Central memory CD8-positive, alpha-beta T cell (primary cell): ENCODE data around the gene HHATL.

Source experiments
- ATAC-seq: fragments of 150-1000 bp; cut with Tn5 transposase; replicated peaks from 2 replicates; pipeline ENCODE4 v1.10.0; 2022; ENCODE audit warnings: mild to moderate bottlenecking, moderate FRiP score, moderate number of reproducible peaks; ENCODE audit not compliant: poor library complexity, severe bottlenecking; ENCODE audit errors: extremely low read depth
- DNase-seq, 2 donors: peaks; one replicate each; pipeline ENCODE4 v3.0.0; 2021; ENCODE audit warnings: low spot score in 2 of 2
- H3K27ac Mint-ChIP-seq: one replicate; pipeline ENCODE4 v1.8.0; 2022; ENCODE audit warnings: low read depth, mild to moderate bottlenecking, moderate library complexity, mixed read lengths
- H3K27me3 Mint-ChIP-seq: one replicate; pipeline ENCODE4 v1.8.0; 2022; ENCODE audit warnings: mixed read lengths
- H3K36me3 Mint-ChIP-seq: one replicate; pipeline ENCODE4 v1.8.0; 2022; ENCODE audit warnings: mild to moderate bottlenecking, moderate library complexity, mixed read lengths; ENCODE audit not compliant: insufficient read depth
- H3K4me1 Mint-ChIP-seq: one replicate; pipeline ENCODE4 v1.8.0; 2022; ENCODE audit warnings: mixed read lengths
- H3K4me3 Mint-ChIP-seq: one replicate; pipeline ENCODE4 v1.8.0; 2022; ENCODE audit warnings: mild to moderate bottlenecking, moderate library complexity, mixed read lengths
- H3K9me3 Mint-ChIP-seq: one replicate; pipeline ENCODE4 v1.8.0; 2022; ENCODE audit warnings: mixed read lengths

The HHATL gene, protein sequence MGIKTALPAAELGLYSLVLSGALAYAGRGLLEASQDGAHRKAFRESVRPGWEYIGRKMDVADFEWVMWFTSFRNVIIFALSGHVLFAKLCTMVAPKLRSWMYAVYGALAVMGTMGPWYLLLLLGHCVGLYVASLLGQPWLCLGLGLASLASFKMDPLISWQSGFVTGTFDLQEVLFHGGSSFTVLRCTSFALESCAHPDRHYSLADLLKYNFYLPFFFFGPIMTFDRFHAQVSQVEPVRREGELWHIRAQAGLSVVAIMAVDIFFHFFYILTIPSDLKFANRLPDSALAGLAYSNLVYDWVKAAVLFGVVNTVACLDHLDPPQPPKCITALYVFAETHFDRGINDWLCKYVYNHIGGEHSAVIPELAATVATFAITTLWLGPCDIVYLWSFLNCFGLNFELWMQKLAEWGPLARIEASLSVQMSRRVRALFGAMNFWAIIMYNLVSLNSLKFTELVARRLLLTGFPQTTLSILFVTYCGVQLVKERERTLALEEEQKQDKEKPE

DNA sequence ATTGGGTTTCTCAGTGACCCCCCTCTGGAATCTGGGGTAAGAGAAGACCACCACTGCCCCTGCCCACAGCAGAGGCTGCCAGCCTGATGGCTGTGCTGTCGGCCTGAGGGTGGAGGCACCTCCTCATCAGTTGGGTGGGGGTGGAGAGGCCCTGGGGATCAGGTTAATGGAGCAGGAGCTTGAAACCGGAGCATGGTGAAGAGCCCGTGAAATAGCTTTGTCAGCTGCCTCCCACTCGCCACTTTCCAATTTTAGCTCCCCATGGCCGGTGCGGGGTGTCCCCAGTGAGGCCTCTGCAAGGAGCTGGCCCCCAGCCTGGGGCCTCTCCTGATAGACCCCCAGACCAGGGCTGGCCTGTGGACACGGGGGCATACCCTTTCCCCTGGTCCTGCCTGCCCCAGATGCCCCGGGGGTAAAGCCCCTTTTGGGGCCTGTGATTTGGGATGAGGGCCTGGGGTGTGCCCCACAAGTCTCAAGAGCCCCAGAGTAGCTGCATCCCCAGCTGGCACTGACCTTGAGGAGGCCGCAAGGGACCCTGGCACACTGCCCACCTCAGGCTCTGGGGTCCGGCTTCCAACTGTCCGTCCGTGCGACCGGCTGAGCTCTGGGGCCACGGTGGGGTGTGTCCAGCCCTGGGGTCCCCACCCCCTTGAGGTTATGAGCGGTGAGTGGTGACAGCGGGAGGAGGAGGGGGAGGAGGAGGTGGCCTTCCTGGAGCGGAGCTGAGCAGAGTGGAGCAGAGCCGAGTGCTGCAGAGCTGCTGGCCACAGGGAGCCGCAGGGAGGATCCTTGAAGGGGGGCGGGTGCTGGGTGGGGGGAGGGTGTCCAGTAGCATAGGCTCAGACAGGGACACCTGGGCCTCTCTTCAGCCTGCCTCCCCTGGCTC is at the start of gene HHATL:
TSS of gene HHATL (minus strand) at position 733 of the 886 bp plus-strand sequence. CDS start 1,972 bp downstream, outside the sequence.
- ATAC-seq, result no peak
- Mint-ChIP-seq H3K4me1 (no peaks in the 10 kb centered on the region), H3K27me3 (peaks cover 36% of the 10 kb centered on the region), H3K27ac (no peak within 1 kb of the TSS), H3K4me3 (no peak within 1 kb of the TSS), H3K36me3 (peaks cover 2% of the 10 kb centered on the region), H3K9me3 (no peaks in the 10 kb centered on the region)
- DNase-seq, result no peak

DNA sequence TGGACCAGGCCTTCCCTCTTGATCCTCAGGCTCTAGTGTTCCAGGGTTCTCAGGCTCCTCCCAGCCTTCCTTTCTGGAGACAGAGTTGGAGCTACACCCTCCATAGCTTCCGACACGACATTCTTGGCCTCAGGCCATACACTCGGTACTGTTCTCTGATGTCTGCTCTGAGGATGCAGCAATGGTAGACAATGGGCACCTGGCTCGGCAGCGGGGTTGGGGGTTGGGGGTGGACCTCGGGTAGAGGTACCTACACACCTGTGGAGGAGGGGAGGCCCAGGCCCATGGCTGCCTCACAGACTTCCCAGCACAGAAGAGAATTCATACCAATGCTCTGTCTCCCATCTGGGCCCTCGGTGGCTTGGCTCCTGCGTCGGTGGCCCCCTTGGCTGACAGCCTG is 49.0 kb upstream of the HHATL start:
- H3K4me1 Mint-ChIP-seq, result peaks cover 12% of the 10 kb centered on the region
- no peak overlapping the region for H3K27ac Mint-ChIP-seq
- ATAC-seq (no peak), DNase-seq (no peak)
- H3K9me3 Mint-ChIP-seq, result no peaks in the 10 kb centered on the region
- H3K36me3 Mint-ChIP-seq, result peaks cover 4% of the 10 kb centered on the region
- H3K4me3 Mint-ChIP-seq, result no peak overlapping the region
- no peaks in the 10 kb centered on the region for H3K27me3 Mint-ChIP-seq

DNA sequence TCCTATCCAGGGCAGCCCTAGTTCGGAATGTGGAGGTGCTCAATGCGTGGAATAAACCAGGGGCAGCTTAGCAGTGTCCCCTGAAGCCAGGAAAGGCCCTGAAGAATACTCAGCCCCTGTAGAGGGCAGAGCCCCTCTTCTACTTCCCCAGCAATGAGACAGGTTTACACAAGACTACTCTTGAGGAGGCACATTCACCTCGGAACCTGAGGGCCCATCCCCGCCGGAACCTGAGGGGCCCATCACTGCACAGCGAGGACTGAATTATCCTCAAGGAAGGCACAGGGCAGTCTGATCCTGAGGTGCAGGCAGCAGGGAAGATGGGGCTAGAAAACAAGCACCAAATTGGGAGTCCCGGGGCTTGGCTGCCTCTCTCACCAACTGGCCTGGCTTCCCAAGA is 48.2 kb upstream of the HHATL start:
- H3K27ac Mint-ChIP-seq, result no peak overlapping the region
- DNase-seq, result no peak
- H3K27me3 Mint-ChIP-seq, result no peaks in the 10 kb centered on the region
- peaks cover 12% of the 10 kb centered on the region for H3K4me1 Mint-ChIP-seq
- H3K9me3 Mint-ChIP-seq, result no peaks in the 10 kb centered on the region
- peaks cover 4% of the 10 kb centered on the region for H3K36me3 Mint-ChIP-seq
- no peak overlapping the region for H3K4me3 Mint-ChIP-seq
- ATAC-seq, result no peak

DNA sequence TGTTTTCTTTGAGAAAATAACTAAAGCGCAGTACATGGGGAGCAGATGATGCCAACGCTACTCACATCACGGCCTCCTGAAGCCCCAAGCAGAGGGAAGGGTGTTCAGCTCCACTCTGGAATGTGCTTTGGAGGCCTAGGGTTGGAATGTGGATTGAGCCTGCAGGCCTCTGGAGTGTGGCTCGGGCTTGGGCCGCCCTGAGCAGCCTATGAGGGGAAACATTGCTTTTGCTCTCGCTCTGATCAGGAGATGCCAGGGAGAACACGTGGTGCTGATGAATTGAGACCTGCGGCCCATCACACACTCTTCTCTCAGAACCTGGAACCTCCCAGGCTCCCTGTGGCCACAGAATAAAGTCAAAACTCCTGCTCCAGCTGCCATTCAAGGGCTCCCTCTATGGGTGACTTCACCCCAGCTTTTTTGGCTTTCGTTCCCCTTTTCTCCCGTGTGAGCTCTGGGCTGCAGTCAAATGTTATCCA is 47.2 kb upstream of the HHATL start:
- Mint-ChIP-seq H3K9me3 (no peaks in the 10 kb centered on the region), H3K4me1 (peaks cover 12% of the 10 kb centered on the region), H3K4me3 (no peak overlapping the region), H3K27ac (no peak overlapping the region), H3K36me3 (peaks cover 4% of the 10 kb centered on the region), H3K27me3 (no peaks in the 10 kb centered on the region)
- no peak for DNase-seq
- no peak for ATAC-seq

DNA sequence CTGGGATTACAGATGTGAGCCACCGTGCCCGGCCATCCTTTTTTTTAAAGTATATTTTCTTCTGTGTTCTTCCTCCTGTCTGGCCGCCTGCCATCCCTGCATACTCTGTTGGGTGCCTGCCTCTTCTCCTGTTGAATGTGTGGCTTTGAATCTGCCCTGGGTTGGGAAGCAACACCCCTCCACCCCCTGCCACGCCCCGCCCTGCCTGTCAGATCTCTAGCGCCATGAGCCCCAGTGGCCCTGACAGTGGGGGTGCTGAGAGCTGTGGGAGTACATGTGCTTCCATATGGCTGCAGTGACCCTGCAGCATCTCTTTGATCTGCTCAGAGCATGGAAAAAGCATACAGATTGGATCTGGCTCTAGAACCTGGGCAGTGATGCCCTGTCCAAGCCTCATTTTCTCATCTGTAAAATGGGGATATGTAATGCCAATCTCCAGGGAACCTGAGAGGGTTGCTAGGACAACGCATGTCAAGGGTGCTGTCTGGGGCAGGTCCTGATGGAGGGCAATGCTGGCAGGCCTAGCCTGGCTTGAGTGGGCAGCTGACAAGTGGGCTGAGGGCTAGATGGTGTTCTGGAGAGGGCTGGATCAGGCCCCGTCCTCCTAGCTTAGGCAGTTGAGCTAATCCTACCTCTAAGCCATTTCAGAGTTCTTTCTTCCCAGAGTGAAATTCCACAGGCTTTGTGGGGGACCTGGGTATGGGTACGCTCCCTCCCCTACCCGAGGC is 46.6 kb upstream of the HHATL start:
- no peaks in the 10 kb centered on the region for H3K27me3 Mint-ChIP-seq
- peaks cover 15% of the 10 kb centered on the region for H3K4me1 Mint-ChIP-seq

DNA sequence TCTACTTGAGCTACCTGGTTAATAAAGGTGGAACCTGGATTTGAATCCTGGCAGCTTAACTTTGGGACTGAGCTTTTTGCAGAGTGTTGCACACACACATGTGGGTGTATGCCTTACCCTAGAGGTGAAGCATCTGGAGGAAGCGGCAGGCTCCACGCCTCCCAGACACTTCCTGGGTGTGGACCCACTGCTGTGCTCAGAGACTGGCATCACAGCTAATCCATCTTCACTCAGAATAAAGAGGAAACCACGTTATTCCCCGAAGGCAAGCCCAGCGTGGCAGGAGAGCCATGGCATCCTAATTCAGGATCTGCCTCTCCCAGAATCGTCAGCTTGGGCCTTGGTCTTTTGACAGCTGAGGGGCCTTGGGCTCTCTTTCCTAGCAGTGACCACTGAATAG is 45.0 kb upstream of the HHATL start:
- ATAC-seq (no peak), DNase-seq (no peak)
- peaks cover 16% of the 10 kb centered on the region for H3K4me1 Mint-ChIP-seq
- peaks cover 4% of the 10 kb centered on the region for H3K36me3 Mint-ChIP-seq
- H3K27ac Mint-ChIP-seq, result no peak overlapping the region
- no peak overlapping the region for H3K4me3 Mint-ChIP-seq
- no peaks in the 10 kb centered on the region for H3K9me3 Mint-ChIP-seq
- no peaks in the 10 kb centered on the region for H3K27me3 Mint-ChIP-seq

More for the DNA sequence above, 46.6 kb upstream of the HHATL start:
- H3K36me3 Mint-ChIP-seq, result peaks cover 4% of the 10 kb centered on the region
- H3K4me3 Mint-ChIP-seq, result no peak overlapping the region
- ATAC-seq (no peak), DNase-seq (no peak)
- no peak overlapping the region for H3K27ac Mint-ChIP-seq
- no peaks in the 10 kb centered on the region for H3K9me3 Mint-ChIP-seq

DNA sequence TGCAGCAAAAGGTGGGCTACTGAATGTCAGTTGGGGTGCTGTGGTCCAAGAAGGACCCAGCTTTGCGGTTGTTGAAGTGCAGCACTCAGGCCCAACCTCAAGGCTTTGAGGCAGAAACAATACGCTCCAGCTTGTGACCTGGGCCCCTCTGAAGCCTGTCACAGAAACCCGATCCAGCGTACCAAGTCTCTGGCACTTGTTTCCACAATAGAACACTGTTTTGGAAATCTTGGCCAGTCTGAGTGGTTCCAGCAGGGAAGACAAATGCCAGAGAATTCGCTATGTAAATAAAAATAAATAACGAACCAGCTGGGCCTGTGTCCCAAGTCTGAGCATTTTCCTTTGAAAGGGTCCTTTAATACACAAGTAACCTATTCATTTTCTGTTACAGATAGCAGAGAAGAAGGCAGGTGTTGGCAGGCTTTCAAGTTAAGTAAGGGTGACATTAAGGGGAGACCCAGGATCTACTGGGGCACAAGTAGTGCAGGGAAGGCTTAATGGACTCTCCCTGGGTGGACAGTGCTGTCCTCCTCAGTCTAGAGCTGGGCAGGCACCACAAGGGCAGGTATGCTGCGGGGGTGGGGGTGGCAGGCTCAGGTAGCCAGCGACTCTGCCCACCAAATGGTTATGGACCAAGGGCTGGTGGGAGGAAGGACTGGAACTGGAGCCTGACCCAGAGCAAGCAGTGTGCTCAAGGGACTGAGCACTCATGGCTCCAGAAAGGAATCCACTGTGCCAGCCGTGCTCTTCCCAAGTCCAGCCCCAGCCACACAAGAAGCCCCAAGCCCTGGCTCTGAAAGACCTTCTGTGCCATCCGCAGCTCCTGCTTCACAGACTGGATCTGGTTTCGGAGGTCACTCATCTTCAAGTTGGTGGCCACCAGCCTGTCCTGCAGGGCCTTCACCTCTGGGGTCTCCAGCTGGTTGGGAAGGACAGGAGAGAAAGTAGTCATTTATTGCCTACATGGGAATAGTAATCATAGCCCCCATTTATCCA is 44.2 kb upstream of the HHATL start:
- no peaks in the 10 kb centered on the region for H3K9me3 Mint-ChIP-seq
- DNase-seq (no peak), ATAC-seq (no peak)
- peaks cover 16% of the 10 kb centered on the region for H3K4me1 Mint-ChIP-seq
- H3K27ac Mint-ChIP-seq, result no peak overlapping the region
- no peak overlapping the region for H3K4me3 Mint-ChIP-seq
- H3K36me3 Mint-ChIP-seq, result peaks cover 2% of the 10 kb centered on the region
- H3K27me3 Mint-ChIP-seq, result no peaks in the 10 kb centered on the region

DNA sequence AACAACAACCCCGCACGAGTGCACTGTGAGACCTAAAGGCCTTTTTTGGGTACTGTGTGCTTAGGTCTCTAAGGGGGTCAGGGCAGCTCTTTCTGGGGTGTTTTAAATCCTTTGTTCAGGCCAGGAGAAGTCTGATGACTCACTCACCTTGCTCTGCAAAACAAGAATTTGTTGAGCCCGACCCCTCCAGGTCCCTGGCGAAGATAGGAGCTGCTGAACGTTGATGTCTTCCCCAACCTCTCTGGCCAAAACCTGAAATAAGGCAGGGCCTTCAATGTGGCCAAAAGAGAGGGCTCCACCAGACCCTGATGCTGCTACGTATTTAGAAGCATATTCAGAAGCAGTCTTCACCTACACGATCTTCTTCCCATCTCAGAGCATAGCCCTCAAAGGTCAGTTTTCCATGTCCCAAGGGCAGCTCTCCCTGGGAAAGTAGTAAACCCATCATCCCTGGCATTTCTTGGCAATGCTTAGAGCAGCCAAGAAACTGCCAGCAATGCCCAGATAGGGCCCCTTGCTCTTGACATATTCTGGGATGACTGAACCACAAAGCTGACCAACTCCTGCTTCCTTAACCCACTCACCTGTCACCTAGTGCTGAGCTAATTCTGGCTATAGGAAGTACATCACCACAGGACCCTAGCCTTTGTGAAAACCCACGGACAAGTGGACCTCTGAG is 43.3 kb upstream of the HHATL start:
- DNase-seq (no peak), ATAC-seq (no peak)
- peaks cover 16% of the 10 kb centered on the region for H3K4me1 Mint-ChIP-seq
- H3K27ac Mint-ChIP-seq, result no peak overlapping the region
- H3K27me3 Mint-ChIP-seq, result no peaks in the 10 kb centered on the region
- no peaks in the 10 kb centered on the region for H3K36me3 Mint-ChIP-seq
- H3K9me3 Mint-ChIP-seq, result no peaks in the 10 kb centered on the region
- no peak overlapping the region for H3K4me3 Mint-ChIP-seq

DNA sequence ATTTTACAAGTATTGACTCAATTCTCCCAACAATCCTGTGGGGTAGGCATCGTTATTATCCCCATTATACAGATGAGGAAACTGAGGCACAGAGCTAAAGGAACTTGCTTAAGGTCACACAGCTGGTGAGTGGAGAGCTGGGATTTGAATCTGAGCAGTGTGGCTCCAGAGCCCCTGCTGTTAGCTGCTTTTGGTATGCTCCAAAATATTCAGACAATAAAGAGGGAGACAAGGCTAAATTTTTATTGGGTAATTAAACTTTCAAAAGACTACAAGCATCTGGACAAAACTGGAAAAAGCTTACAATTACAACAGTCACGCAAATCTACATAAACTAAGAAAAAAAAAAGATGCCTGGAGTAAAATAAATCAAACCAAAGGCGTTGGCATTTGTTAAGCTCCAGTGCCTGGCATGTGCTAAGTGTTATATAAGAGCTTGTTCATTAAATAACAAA is 42.7 kb upstream of the HHATL start:
- DNase-seq (no peak), ATAC-seq (no peak)
- Mint-ChIP-seq H3K36me3 (no peaks in the 10 kb centered on the region), H3K27ac (no peak overlapping the region), H3K27me3 (no peaks in the 10 kb centered on the region), H3K9me3 (no peaks in the 10 kb centered on the region), H3K4me1 (peaks cover 16% of the 10 kb centered on the region), H3K4me3 (no peak overlapping the region)

DNA sequence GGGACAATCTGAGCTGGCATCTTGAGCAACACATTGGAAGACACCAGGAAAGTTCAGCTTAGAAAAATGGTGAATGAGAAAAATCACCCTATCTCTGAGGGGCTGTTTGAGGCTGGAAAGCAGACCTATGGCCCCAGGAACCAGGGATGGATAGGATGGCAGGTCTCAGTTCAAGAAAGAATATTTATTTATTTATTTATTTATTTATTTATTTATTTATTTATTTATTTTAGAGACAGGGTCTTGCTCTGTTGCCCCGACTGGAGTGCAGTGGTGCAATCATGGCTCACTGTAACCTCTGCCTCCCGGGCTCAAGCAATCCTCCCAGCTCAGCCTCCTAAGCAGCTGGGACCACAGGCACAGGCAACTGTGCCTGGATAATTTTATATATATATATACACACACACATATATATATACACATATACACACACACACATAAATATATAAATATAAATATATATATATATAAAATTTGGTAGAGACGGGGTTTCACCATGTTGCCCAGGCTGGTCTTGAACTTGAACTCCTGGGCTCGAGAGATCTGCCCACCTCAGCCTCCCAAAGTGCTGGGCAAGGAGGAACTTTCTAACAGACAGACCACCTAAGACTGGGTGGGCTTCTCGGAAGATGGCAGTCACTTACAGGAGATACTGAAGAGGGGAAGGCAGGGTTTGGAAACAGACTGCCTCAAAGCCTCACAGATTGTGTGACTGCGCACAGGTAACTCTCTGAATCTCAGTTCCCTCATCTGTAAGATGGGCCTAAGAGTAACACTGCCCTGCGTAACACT is 40.8 kb upstream of the HHATL start:
- Mint-ChIP-seq H3K4me3 (no peak overlapping the region), H3K36me3 (peaks cover 1% of the 10 kb centered on the region), H3K27ac (no peak overlapping the region), H3K9me3 (no peaks in the 10 kb centered on the region), H3K4me1 (peaks cover 15% of the 10 kb centered on the region), H3K27me3 (no peaks in the 10 kb centered on the region)
- DNase-seq (no peak), ATAC-seq (no peak)
